ENCODE results near the gene CRBN. TPM values are rescaled to one million over a fixed set of nuclear protein-coding genes. Genes with fewer than 3 reads are reported as not detected.

CRBN gene
- total RNA-seq, 2 donors from 2014 or later = 35.3 to 36.8 TPM

GRCh38 chr3:3126477-3127431 is 52.7 kb downstream of the CRBN start, which contains the start of gene TRNT1:
Gene TRNT1, plus strand, starts transcription at chr3:3126940. Its CDS starts 2,101 bp downstream, at chr3:3129041.
- Mint-ChIP-seq H3K36me3 (ENCODE audit: low read depth) (peaks cover 27% of the 10 kb centered on the region), H3K27me3 (ENCODE audit: insufficient read depth) (no peaks in the 10 kb centered on the region), H3K27ac (peak within 1 kb of the TSS; percentile 93), H3K4me1 (peaks cover 9% of the 10 kb centered on the region), H3K9me3 (peaks cover 4% of the 10 kb centered on the region), H3K4me3 (peak within 1 kb of the TSS; percentile 89)
- DNase-seq = peak; percentile 97
- Histone ChIP-seq H3K4me3 (ENCODE audit: low read length) (peak within 1 kb of the TSS; percentile 92), H3K27ac (ENCODE audit: low read depth, low read length) (peak within 1 kb of the TSS; percentile 85), H3K27me3 (ENCODE audit: control insufficient read depth, insufficient read depth, low read length, poor library complexity, severe bottlenecking) (no peaks in the 10 kb centered on the region), H3K4me1 (ENCODE audit: control insufficient read depth, insufficient read depth, low read length) (peaks cover 5% of the 10 kb centered on the region), H3K36me3 (ENCODE audit: control insufficient read depth, insufficient read depth, low read length) (peaks cover 29% of the 10 kb centered on the region), H3K9me3 (ENCODE audit: control insufficient read depth, low read length) (peaks cover 8% of the 10 kb centered on the region), H3K9ac (ENCODE audit: extremely low read depth, low read length, poor library complexity, severe bottlenecking) (peak within 1 kb of the TSS; percentile 95)
- WGBS, 2 experiments (ENCODE audit: insufficient coverage in 1 of 2, insufficient read length in 1 of 2) = 2% methylated on average over 47 to 100 of the region's 100 CpGs
- no peak for TF ChIP-seq CTCF (conservative IDR thresholded peaks at IDR 0.05)

GRCh38 chr3:3125977-3126376 is 53.5 kb downstream of the CRBN start:
- Mint-ChIP-seq H3K27ac (peak overlapping the region; percentile 88), H3K9me3 (peaks cover under 1% of the 10 kb centered on the region), H3K4me1 (peaks cover 9% of the 10 kb centered on the region), H3K4me3 (peak overlapping the region; percentile 89), H3K27me3 (ENCODE audit: insufficient read depth) (no peaks in the 10 kb centered on the region), H3K36me3 (ENCODE audit: low read depth) (peaks cover 23% of the 10 kb centered on the region)
- Histone ChIP-seq H3K27me3 (ENCODE audit: control insufficient read depth, insufficient read depth, low read length, poor library complexity, severe bottlenecking) (no peaks in the 10 kb centered on the region), H3K9me3 (ENCODE audit: control insufficient read depth, low read length) (peaks cover 4% of the 10 kb centered on the region), H3K4me1 (ENCODE audit: control insufficient read depth, insufficient read depth, low read length) (peaks cover 5% of the 10 kb centered on the region), H3K9ac (ENCODE audit: extremely low read depth, low read length, poor library complexity, severe bottlenecking) (peak overlapping the region; percentile 95), H3K4me3 (ENCODE audit: low read length) (peak overlapping the region; percentile 92), H3K27ac (ENCODE audit: low read depth, low read length) (peak overlapping the region; percentile 33), H3K36me3 (ENCODE audit: control insufficient read depth, insufficient read depth, low read length) (peaks cover 25% of the 10 kb centered on the region)
- DNase-seq = no peak
- WGBS, 2 experiments (ENCODE audit: insufficient coverage in 1 of 2, insufficient read length in 1 of 2) = 92 to 94% methylated on average over 17 to 24 of the region's 24 CpGs
- TF ChIP-seq CTCF (conservative IDR thresholded peaks at IDR 0.05) = no peak

GRCh38 chr3:3119393-3119851 is 60.1 kb downstream of the CRBN start:
- H3K4me1 ChIP-seq (ENCODE audit: control insufficient read depth, insufficient read depth, low read length) = no peaks in the 10 kb centered on the region
- H3K4me3 Mint-ChIP-seq = no peak overlapping the region
- H3K4me1 Mint-ChIP-seq = no peaks in the 10 kb centered on the region
- H3K27me3 Mint-ChIP-seq (ENCODE audit: insufficient read depth) = peaks cover 6% of the 10 kb centered on the region
- no peak for TF ChIP-seq CTCF (conservative IDR thresholded peaks at IDR 0.05)
- H3K36me3 Mint-ChIP-seq (ENCODE audit: low read depth) = no peaks in the 10 kb centered on the region
- H3K9ac ChIP-seq (ENCODE audit: extremely low read depth, low read length, poor library complexity, severe bottlenecking) = no peak overlapping the region
- no peaks in the 10 kb centered on the region for H3K27me3 ChIP-seq (ENCODE audit: control insufficient read depth, insufficient read depth, low read length, poor library complexity, severe bottlenecking)
- H3K27ac ChIP-seq (ENCODE audit: low read depth, low read length) = no peak overlapping the region
- H3K9me3 ChIP-seq (ENCODE audit: control insufficient read depth, low read length) = no peaks in the 10 kb centered on the region
- no peaks in the 10 kb centered on the region for H3K9me3 Mint-ChIP-seq
- no peak for DNase-seq
- H3K27ac Mint-ChIP-seq = no peak overlapping the region
- H3K36me3 ChIP-seq (ENCODE audit: control insufficient read depth, insufficient read depth, low read length) = no peaks in the 10 kb centered on the region
- H3K4me3 ChIP-seq (ENCODE audit: low read length) = no peak overlapping the region
- WGBS, 2 experiments (ENCODE audit: insufficient coverage in 1 of 2, insufficient read length in 1 of 2) = 83 to 87% methylated on average over 4 of the region's 4 CpGs

Measured in endodermal cell (in vitro differentiated cells).